Mammary microvascular endothelial cell (primary cell): ENCODE results near the gene DLST. TPM values are rescaled to one million over a fixed set of nuclear protein-coding genes. Genes with fewer than 3 reads are reported as not detected.

Experiments
- total RNA-seq: library from RNA; depleted of rRNA; stranded (reverse); fragments of >200 nt; gene quantifications from 2 replicates; pipeline ENCODE4 v1.2.3, GENCODE V29; 2015

Gene DLST
- 63.0 and 71.6 TPM in 2 replicates for total RNA-seq

GRCh38 chr14:74881431-74882102, at the start of gene DLST:
Gene DLST, plus strand, starts transcription at chr14:74881916. Its CDS starts 38 bp downstream, at chr14:74881954.

DNA sequence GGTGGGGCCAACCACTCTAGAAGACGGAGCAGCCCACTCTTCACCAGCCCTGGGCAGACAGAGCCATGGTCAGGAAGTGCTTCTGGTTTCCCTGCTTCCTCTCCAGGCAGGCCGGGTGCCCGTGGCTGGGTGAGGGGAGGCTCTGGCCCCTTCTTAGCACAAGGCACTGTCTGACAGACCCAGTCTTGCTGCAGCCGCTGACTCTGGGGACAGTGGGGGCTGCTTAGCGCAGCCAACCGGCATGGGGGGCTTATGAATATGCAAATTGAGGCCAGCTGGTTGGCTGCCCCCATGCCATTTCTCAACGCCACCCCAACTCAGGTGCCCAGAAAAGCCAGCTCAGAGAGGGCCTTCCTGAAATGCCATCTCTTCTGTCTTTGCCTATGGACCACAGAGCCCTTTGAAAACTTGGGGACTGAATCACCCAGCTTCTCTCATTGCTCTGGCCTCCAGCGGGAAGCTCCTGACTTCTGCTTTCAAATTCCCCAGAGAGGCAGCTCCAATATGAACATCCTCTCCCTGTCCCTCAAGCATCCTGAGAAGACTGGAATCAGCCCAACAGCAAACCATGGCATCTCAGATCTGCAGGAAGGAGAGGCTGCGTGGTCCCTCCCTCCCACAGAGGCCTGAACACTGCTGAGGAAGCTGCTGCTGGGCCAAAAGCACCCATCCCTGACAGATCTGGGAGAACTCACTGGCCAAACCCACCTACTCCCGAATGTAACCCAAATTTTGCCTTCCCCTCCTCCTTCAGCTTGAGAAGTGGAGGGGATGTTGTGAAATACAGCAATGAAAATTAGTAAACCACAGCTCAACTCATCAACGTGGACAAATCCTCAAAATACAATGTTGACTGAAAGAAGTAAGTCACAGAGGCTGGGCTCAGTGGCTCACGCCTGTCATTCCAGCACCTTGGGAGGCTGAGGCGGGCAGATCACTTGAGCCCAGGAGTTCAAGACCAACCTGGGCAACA, 5.5 kb upstream of the DLST start, which contains the start of gene PROX2:
PROX2 (minus strand) TSS at position 205 of the 973 bp plus-strand sequence. CDS start 12,311 bp downstream, outside the sequence.

GRCh38 chr14:74922752-74923401, 41.2 kb downstream of the DLST start, which contains the start of gene RPS6KL1:
Gene RPS6KL1, minus strand, starts transcription at chr14:74923260. Its CDS starts 1,719 bp downstream, at chr14:74921541.

Other genes starting within 250 kb of the DLST start
- 16.8 and 24.5 TPM in 2 replicates for gene AREL1, start 168.8 kb upstream of the DLST start, total RNA-seq
- 28.8 and 36.8 TPM in 2 replicates for gene FCF1, start 168.8 kb upstream of the DLST start, total RNA-seq
- 20.5 and 21.8 TPM in 2 replicates for gene YLPM1, start 118.6 kb upstream of the DLST start, total RNA-seq
- gene PROX2, start 5.8 kb upstream of the DLST start, total RNA-seq = not detected in 2 replicates
- 11.1 and 14.0 TPM in 2 replicates for gene RPS6KL1, start 41.3 kb downstream of the DLST start, total RNA-seq
- gene PGF, start 73.7 kb downstream of the DLST start, total RNA-seq = 92.6 and 124 TPM in 2 replicates
- 86.7 and 94.4 TPM in 2 replicates for gene EIF2B2, start 121.0 kb downstream of the DLST start, total RNA-seq
- gene MLH3, start 169.6 kb downstream of the DLST start, total RNA-seq = 11.6 and 12.6 TPM in 2 replicates
- gene ACYP1, start 182.1 kb downstream of the DLST start, total RNA-seq = 19.6 and 21.5 TPM in 2 replicates
- gene ZC2HC1C, start 187.7 kb downstream of the DLST start, total RNA-seq = 0.89 and 1.3 TPM in 2 replicates
- 16.7 and 20.7 TPM in 2 replicates for gene NEK9, start 245.1 kb downstream of the DLST start, total RNA-seq